Measurements from ENCODE around the gene ZSCAN9.

ZSCAN9 gene

GRCh38 chr6:28269492-28269891, 44.4 kb downstream of the ZSCAN9 start:
- no peak for FAIRE-seq

GRCh38 chr6:28274888-28275287, 49.8 kb downstream of the ZSCAN9 start:
- FAIRE-seq: no peak

GRCh38 chr6:28277746-28278145, 52.7 kb downstream of the ZSCAN9 start:
- no peak for FAIRE-seq

- no peak for FAIRE-seq
These were observed 55.7 kb downstream of the ZSCAN9 start for GRCh38 chr6:28280595-28281287.

- no peak for FAIRE-seq
These were observed 56.4 kb downstream of the ZSCAN9 start, which contains the start of gene PGBD1 for GRCh38 chr6:28281288-28282064. Gene PGBD1, plus strand, starts transcription at chr6:28281572. Its CDS starts 2,242 bp downstream, at chr6:28283814.

GRCh38 chr6:28282926-28283325, 57.9 kb downstream of the ZSCAN9 start:
- FAIRE-seq: no peak
